ENCODE data around the gene UST. TPM values are rescaled to one million over a fixed set of nuclear protein-coding genes. Genes with fewer than 3 reads are reported as not detected.
"Not testable (repeated sequence)": the region's sequence is repeated elsewhere in the genome, so short reads cannot be mapped to it uniquely, and the experiment has no call there.

Gene UST
- total RNA-seq, 1 donor: 13.0 TPM

DNA sequence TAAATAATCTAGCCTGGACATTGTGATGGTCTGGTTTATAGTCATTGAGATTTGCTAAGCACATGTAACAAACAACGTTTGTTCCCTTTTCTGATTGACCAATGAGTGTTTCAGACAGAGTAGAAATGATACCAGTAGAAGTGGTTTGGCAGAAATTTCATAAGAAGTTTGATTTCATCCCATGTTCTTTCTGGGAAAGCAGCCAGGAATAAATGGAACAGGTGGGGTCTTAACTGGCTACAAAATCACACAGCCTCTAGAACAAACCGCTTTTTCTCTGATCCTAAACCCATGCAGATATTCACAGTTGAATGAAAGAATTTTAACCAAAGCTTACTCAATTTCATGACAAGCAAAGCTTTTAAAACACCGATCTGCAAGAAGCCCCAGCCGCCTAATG lies 227.5 kb downstream of the UST start:
- no peak for DNase-seq (ENCODE audit: low read depth)
- H3K4me3 ChIP-seq (ENCODE audit: low read depth, low read length): no peak overlapping the region
- TF ChIP-seq, protein P1, sequence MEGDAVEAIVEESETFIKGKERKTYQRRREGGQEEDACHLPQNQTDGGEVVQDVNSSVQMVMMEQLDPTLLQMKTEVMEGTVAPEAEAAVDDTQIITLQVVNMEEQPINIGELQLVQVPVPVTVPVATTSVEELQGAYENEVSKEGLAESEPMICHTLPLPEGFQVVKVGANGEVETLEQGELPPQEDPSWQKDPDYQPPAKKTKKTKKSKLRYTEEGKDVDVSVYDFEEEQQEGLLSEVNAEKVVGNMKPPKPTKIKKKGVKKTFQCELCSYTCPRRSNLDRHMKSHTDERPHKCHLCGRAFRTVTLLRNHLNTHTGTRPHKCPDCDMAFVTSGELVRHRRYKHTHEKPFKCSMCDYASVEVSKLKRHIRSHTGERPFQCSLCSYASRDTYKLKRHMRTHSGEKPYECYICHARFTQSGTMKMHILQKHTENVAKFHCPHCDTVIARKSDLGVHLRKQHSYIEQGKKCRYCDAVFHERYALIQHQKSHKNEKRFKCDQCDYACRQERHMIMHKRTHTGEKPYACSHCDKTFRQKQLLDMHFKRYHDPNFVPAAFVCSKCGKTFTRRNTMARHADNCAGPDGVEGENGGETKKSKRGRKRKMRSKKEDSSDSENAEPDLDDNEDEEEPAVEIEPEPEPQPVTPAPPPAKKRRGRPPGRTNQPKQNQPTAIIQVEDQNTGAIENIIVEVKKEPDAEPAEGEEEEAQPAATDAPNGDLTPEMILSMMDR (IDR thresholded peaks at IDR 0.05; ENCODE audit: insufficient read depth, low read depth, low read length): no peak

DNA sequence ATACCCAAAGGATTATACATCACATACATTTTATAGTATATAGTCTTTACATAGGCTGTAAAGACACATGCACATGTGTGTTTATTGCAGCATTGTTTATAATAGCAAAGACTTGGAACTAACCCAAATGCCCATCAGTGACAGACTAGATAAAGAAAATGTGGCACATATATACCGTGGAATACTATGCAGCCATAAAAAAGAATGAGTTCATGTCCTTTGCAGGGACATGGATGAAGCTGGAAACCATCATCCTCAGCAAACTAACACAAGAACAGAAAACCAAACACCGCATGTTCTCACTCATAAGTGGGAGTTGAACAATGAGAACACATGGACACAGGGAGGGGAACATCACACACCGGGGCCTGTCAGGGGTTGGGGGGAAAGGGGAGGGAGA lies 231.5 kb downstream of the UST start:
- DNase-seq (ENCODE audit: low read depth); H3K4me3 ChIP-seq (ENCODE audit: low read depth, low read length): not testable (repeated sequence)

DNA sequence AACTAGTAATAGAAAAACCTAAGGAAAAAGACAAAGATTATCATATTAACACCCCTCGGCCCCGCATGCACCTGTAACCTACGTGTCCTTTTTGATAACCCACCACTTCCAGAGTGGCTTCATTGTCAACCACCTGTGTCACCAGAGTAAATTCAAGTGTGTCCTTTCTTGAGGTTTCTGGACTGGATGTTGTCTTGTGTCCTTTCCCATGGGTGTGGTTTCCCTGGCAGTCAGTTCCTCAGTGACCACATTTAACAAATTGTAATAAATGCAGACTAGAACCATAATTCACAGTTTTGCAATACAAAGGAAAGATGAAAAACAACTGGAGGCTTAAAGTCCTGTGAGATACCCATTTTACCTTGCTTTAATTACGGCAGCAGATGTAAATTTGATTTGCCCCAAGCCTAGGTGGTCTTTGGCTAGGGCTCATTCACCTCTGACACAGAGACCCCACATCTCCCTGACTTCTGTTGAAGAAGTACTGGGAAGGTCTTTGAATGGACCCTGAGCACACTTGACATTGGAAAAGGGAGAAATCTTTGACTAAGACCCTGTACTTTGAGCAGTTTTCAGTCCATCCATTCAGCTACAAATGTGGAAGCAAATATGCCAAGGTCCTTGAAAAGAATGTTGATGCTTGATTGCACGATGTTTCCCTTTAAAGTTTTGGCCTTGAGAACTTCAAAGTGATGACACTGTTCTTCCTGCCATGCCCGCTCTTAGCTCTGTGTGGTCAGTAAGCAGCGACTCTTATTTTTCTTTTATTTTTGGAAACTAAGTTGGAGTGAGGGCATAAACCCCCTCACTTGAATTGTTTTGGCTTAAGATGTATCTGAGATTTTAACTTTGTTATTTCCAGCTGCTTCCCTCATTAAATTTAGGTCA lies 232.4 kb downstream of the UST start:
- TF ChIP-seq, protein P1 (IDR thresholded peaks at IDR 0.05; ENCODE audit: insufficient read depth, low read depth, low read length): no peak
- H3K4me3 ChIP-seq (ENCODE audit: low read depth, low read length): no peak overlapping the region
- no peak for DNase-seq (ENCODE audit: low read depth)

DNA sequence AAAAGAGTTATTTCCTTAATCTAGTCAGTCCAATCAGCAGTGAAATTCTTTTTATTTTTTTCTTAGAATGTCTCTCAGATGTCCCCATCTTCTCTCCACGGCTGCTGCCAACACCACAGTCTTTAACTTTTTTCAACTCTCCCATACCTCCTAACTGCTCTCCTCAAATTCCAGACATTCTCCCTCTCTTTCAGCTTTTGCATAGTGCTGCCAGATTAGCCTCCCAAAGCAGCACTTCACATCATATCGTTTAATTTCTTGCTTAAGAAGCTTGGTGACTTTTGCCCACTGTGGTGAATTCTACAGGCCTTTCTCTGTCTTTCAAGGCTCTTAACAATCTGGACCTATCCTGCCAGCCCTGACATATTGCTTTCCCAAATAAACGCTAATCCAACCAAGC lies 233.4 kb downstream of the UST start:
- no peak for DNase-seq (ENCODE audit: low read depth)
- TF ChIP-seq, protein P1 (IDR thresholded peaks at IDR 0.05; ENCODE audit: insufficient read depth, low read depth, low read length): no peak
- H3K4me3 ChIP-seq (ENCODE audit: low read depth, low read length): no peak overlapping the region

DNA sequence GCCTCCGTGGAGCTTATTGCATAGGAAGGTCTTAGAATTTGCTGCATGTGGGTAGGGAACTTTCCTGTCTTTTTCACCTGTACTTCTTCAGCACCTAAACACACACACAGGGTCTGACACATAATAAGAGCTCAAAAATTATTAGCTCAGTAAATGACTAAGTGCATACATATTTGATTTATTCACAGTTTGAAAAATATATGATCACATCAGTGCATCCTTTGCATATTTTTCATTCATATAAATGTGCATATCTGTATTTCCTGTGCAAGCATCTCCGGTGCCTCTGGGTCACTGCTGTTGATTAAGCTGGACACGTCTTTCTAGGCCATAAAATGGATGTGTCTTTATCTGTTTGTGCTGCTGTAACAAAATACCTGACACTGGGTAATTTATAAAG lies 234.7 kb downstream of the UST start:
- H3K4me3 ChIP-seq (ENCODE audit: low read depth, low read length): no peak overlapping the region
- no peak for DNase-seq (ENCODE audit: low read depth)
- TF ChIP-seq, protein P1 (IDR thresholded peaks at IDR 0.05; ENCODE audit: insufficient read depth, low read depth, low read length): no peak

- no peak for DNase-seq (ENCODE audit: low read depth)
- H3K4me3 ChIP-seq (ENCODE audit: low read depth, low read length): no peak overlapping the region
- TF ChIP-seq, protein P1 (IDR thresholded peaks at IDR 0.05; ENCODE audit: insufficient read depth, low read depth, low read length): no peak
Measured at GRCh38 chr6:148983101-148983761, 236.4 kb downstream of the UST start.

DNA sequence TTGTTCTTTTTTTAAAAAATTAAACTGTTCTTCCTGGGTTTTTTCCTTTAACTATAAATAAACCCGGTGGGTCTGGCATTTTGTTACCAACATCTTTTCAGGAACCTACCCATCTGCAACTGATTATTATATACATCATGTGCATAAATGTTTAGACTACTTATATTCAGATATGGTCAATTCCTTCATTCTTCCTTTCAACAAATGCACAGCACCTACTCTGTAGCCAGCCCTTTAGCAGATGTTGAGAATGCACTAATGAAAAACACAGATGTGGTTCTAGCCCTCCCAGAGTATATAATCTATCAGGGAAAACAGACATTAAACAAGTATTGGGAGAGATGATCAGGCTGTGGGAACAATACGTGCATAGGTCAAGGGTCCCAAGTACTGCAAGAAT lies 237.1 kb downstream of the UST start:
- TF ChIP-seq, protein P1 (IDR thresholded peaks at IDR 0.05; ENCODE audit: insufficient read depth, low read depth, low read length): no peak
- no peak for DNase-seq (ENCODE audit: low read depth)
- H3K4me3 ChIP-seq (ENCODE audit: low read depth, low read length): no peak overlapping the region
